Measurements from ENCODE around the gene PDZK1. TPM values are rescaled to one million over a fixed set of nuclear protein-coding genes. Genes with fewer than 3 reads are reported as not detected.
"Not testable (repeated sequence)": the region's sequence is repeated elsewhere in the genome, so short reads cannot be mapped to it uniquely, and the experiment has no call there.

PDZK1 gene
- total and polyA plus RNA-seq, 12 donors = 0.17 to 2.0 (median 0.44) TPM; not detected in 7

DNA sequence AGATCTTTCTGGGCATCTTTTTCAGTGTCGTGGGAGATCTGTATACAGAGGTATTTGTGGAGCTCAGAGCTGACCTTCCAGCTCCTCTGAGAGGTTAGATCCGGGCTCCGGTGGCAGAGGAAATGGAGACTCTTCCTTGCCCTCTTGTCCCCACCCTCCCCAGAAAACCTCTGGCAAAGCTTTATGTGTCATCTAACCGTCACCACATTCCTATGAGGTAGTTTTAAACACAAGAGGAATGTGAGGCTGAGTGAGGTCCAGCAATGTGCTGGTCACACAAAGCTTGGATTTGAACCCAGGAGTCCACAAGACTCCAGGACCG lies 13.3 kb upstream of the PDZK1 start:
- no peaks in the 10 kb centered on the region for H3K9me3 ChIP-seq
- no peaks in the 10 kb centered on the region for H3K36me3 ChIP-seq
- H3K27me3 ChIP-seq = peaks cover 0 to 9% (median 0%) of the 10 kb centered on the region in 7 donors
- TF ChIP-seq, protein P1, sequence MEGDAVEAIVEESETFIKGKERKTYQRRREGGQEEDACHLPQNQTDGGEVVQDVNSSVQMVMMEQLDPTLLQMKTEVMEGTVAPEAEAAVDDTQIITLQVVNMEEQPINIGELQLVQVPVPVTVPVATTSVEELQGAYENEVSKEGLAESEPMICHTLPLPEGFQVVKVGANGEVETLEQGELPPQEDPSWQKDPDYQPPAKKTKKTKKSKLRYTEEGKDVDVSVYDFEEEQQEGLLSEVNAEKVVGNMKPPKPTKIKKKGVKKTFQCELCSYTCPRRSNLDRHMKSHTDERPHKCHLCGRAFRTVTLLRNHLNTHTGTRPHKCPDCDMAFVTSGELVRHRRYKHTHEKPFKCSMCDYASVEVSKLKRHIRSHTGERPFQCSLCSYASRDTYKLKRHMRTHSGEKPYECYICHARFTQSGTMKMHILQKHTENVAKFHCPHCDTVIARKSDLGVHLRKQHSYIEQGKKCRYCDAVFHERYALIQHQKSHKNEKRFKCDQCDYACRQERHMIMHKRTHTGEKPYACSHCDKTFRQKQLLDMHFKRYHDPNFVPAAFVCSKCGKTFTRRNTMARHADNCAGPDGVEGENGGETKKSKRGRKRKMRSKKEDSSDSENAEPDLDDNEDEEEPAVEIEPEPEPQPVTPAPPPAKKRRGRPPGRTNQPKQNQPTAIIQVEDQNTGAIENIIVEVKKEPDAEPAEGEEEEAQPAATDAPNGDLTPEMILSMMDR (IDR thresholded peaks at IDR 0.05) = no peak
- H3K4me1 ChIP-seq = peaks cover 0 to 14% (median 10%) of the 10 kb centered on the region in 9 donors
- H3K4me3 ChIP-seq = peak overlapping the region in 5 of 10 donors; percentile 17 to 51 (median 40)
- no peak for DNase-seq
- WGBS, 2 donors = 31 to 49% methylated on average over 5 of the region's 5 CpGs
- no peak overlapping the region for H3K27ac ChIP-seq
- intact Hi-C loops (cut with DNase I) = no loop called here
- peak in 1 of 8 donors; percentile 9 for ATAC-seq

DNA sequence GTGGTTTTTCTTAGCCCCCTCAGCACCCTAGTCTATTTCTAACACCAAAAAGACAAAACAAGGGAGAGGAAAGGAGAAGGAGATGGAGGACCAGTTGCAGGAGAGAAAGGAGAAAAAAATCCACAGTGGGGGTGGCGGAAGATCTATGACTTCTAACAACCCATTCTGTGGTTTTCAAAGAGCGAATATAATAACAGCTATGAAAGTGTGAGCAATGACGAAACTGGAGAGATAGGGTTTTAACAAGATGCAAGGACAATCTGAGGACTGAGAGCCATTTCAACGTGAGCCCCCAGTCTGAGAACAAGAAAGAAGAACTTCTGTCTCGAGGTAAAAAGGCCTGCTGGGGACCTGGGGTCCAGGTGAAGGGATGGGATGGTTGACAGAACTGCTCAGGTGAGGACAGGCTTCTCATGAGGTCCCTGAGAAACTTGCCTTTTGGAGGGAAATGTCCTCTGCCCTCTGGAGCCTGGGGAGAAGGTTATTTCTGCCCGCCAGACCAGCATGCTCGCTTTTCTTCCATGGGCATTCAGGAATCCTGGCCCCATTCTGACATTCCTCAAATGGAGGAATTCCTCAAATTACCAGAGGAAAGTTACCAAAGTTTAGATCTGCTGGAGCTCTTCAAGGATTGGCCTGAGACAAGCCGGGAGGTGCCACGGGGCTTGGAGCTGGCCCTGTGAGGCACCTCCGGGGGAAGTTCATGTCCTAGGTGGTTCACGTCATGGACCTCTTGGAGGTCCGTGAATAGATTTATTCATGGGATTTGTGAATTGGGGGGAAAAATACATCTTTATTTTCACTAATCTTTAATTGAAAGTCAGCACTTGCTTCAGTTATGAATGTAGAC lies 12.3 kb upstream of the PDZK1 start, which contains the start of gene CD160:
TSS of gene CD160 (plus strand) at position 270 of the 850 bp plus-strand sequence. CDS start 8,829 bp downstream, outside the sequence.
- H3K4me3 ChIP-seq = no peak within 1 kb of the TSS
- 91 to 93% methylated on average over 12 of the region's 12 CpGs for WGBS, 2 donors
- peaks cover 0 to 18% (median 10%) of the 10 kb centered on the region in 9 donors for H3K4me1 ChIP-seq
- intact Hi-C loops (cut with DNase I) = no loop called here
- TF ChIP-seq, protein P1 (IDR thresholded peaks at IDR 0.05) = no peak
- H3K27me3 ChIP-seq = peaks cover 0 to 9% (median 0%) of the 10 kb centered on the region in 7 donors
- DNase-seq (no peak), ATAC-seq (no peak)
- H3K27ac ChIP-seq = no peak within 1 kb of the TSS
- no peaks in the 10 kb centered on the region for H3K9me3 ChIP-seq
- no peaks in the 10 kb centered on the region for H3K36me3 ChIP-seq

DNA sequence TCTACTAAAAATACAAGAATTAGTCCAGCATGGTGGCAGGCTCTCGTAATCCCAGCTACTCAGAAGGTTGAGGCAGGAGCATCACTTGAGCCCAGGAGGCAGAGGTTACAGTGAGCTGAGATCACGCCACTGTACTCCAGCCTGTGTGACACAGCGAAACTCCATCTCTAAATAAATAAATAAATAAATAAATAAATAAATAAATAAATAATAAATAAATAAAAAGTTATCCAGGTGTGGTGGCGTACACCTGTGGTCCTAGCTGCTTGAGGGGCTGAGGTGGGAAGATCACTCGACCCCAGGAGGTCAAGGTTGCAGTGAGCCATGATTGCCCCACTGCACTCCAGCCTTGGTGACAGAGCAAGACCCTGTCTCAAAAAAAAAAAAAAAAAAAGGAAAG lies 11.3 kb upstream of the PDZK1 start:
- 97 to 98% methylated on average over 5 of the region's 5 CpGs for WGBS, 2 donors
- H3K36me3 ChIP-seq; intact Hi-C loops (cut with DNase I); H3K9me3 ChIP-seq; H3K27me3 ChIP-seq; DNase-seq; H3K27ac ChIP-seq; H3K4me3 ChIP-seq; ATAC-seq: not testable (repeated sequence)
- H3K4me1 ChIP-seq = peaks cover 0 to 18% (median 10%) of the 10 kb centered on the region in 9 donors

DNA sequence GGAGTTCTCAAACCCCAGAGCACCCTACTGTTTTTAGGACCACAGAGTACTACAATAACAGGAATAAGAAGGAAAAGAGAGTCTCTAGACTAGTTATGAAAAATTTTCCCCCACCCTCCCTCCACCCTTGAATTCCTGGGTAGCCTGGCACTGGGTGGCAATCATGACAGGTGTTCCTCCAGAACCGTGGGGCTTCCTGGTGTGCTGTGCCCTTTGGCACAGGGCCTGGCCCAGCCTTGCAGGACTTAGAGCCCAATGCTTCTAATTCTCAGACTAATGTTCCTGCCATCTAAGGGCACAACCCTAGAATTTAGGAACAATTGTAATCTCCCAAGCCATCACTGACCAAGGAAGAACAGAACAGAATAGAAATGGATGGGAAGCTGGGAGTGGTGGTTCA lies 10.7 kb upstream of the PDZK1 start:
- 60 to 73% methylated on average over 1 of the region's 1 CpG for WGBS, 2 donors
- Histone ChIP-seq H3K9me3 (no peaks in the 10 kb centered on the region), H3K4me3 (no peak overlapping the region), H3K27ac (no peak overlapping the region), H3K4me1 (peaks cover 0 to 18% (median 10%) of the 10 kb centered on the region in 9 donors), H3K36me3 (no peaks in the 10 kb centered on the region), H3K27me3 (peaks cover 0 to 9% (median 0%) of the 10 kb centered on the region in 7 donors)
- intact Hi-C loops (cut with DNase I) = no loop called here
- no peak for ATAC-seq
- DNase-seq = no peak
- TF ChIP-seq, protein P1 (IDR thresholded peaks at IDR 0.05) = no peak

Data from heart right ventricle (tissue), 16 donors.